Natural killer cell (primary cell): ENCODE measurements around the gene MSI2. TPM values are rescaled to one million over a fixed set of nuclear protein-coding genes. Genes with fewer than 3 reads are reported as not detected.

ENCODE experiments used
- ATAC-seq, 3 donors: fragments of 150-1000 bp in 2 of 3; fragments of 200-7000 bp in 1 of 3; cut with Tn5 transposase; 1 replicate in 1 of 3; 2 replicates in 2 of 3; pipeline ENCODE4 v1.10.0; 2021; ENCODE audit warnings: mild to moderate bottlenecking in 2 of 3, moderate library complexity in 2 of 3
- DNase-seq, 2 donors: peaks; one replicate each; pipeline versions ENCODE4 v3.0.0 to v3.0.0-alpha.2; 2013 to 2021; ENCODE audit warnings: mixed read lengths in 1 of 2
- H3K27ac ChIP-seq: one replicate; pipeline ENCODE4 v1.5.1; 2013; ENCODE audit warnings: mild to moderate bottlenecking, low read length
- H3K27me3 ChIP-seq: one replicate; pipeline ENCODE4 v1.6.1; 2013; ENCODE audit warnings: low read length; ENCODE audit not compliant: control insufficient read depth, insufficient read depth
- H3K36me3 ChIP-seq: one replicate; pipeline ENCODE4 v1.6.1; 2013; ENCODE audit warnings: low read length; ENCODE audit not compliant: control insufficient read depth, insufficient read depth
- H3K4me1 ChIP-seq: one replicate; pipeline ENCODE4 v1.6.1; 2013; ENCODE audit warnings: low read length; ENCODE audit not compliant: control insufficient read depth, insufficient read depth
- H3K4me3 ChIP-seq: one replicate; pipeline ENCODE4 v1.5.1; 2013; ENCODE audit warnings: low read length
- H3K9me3 ChIP-seq: one replicate; pipeline ENCODE4 v1.6.1; 2013; ENCODE audit warnings: low read length; ENCODE audit not compliant: control insufficient read depth, insufficient read depth
- H3K27ac Mint-ChIP-seq, 2 donors: one replicate each; pipeline ENCODE4 v1.8.0; 2022; ENCODE audit warnings: mild to moderate bottlenecking in 2 of 2, mixed read lengths in 2 of 2, moderate library complexity in 1 of 2
- H3K27me3 Mint-ChIP-seq, 2 donors: one replicate each; pipeline ENCODE4 v1.8.0; 2022; ENCODE audit warnings: low read depth in 2 of 2, mixed read lengths in 2 of 2
- H3K36me3 Mint-ChIP-seq: one replicate; pipeline ENCODE4 v1.8.0; 2022; ENCODE audit warnings: mixed read lengths
- H3K4me1 Mint-ChIP-seq, 2 donors: one replicate each; pipeline ENCODE4 v1.8.0; 2022; ENCODE audit warnings: mixed read lengths in 2 of 2
- H3K4me3 Mint-ChIP-seq: one replicate; pipeline ENCODE4 v1.8.0; 2022; ENCODE audit warnings: mild to moderate bottlenecking, moderate library complexity, mixed read lengths
- H3K9me3 Mint-ChIP-seq, 2 donors: one replicate each; pipeline ENCODE4 v1.8.0; 2022; ENCODE audit warnings: mixed read lengths in 2 of 2
- WGBS: methylation state at CpG from one replicate; pipeline ENCODE4 v1.1.7; 2013; ENCODE audit warnings: missing lambda C conversion rate; ENCODE audit not compliant: insufficient coverage; 5-methylcytosine and 5-hydroxymethylcytosine counted together
- intact Hi-C: fragments of 100-400 bp; cut with micrococcal nuclease; formaldehyde crosslinking; loops from one replicate; pipeline ENCODE4 v1.14.2; 2022
- total RNA-seq, 4 donors: library from RNA; stranded (reverse); fragments of 120-200 nt in 1 of 4; gene quantifications; one replicate each; pipeline versions ENCODE4 v1.2.3 to v1.2.4, GENCODE V29; 2013 to 2022
- TF ChIP-seq, protein P1 (sequence below): fragments of 200-600 bp; IDR thresholded peaks from one replicate; pipeline ENCODE4 v1.8.0; 2022; ENCODE audit warnings: antibody characterized with exemption

The MSI2 gene
- total RNA-seq, 3 donors from 2014 or later (not counting 1 experiment from before 2014, with no cell fraction given), result 95.5 to 145 (median 96.8) TPM

DNA sequence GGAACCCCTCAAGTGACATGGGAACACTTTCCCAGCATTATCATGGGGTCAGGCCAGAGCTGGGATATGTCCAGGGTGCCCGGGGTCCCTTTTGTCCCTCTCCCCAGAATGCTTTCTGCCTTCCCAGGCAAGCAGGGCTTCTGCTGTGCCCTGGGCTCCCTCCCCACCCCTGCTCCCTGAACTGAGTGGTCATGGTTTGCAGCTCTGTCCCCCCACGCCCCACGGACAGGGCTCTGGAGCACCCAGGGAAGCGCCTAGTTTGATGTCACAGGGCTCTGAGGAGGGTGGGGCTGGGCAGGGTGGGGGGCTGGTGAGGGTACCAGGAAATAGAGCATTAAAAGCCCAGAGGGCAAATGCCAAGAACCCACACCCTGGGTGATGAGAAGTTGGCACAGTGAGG lies 396.5 kb downstream of the MSI2 start:
- TF ChIP-seq, protein P1, sequence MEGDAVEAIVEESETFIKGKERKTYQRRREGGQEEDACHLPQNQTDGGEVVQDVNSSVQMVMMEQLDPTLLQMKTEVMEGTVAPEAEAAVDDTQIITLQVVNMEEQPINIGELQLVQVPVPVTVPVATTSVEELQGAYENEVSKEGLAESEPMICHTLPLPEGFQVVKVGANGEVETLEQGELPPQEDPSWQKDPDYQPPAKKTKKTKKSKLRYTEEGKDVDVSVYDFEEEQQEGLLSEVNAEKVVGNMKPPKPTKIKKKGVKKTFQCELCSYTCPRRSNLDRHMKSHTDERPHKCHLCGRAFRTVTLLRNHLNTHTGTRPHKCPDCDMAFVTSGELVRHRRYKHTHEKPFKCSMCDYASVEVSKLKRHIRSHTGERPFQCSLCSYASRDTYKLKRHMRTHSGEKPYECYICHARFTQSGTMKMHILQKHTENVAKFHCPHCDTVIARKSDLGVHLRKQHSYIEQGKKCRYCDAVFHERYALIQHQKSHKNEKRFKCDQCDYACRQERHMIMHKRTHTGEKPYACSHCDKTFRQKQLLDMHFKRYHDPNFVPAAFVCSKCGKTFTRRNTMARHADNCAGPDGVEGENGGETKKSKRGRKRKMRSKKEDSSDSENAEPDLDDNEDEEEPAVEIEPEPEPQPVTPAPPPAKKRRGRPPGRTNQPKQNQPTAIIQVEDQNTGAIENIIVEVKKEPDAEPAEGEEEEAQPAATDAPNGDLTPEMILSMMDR, result no peak
- Mint-ChIP-seq H3K27me3 (no peaks in the 10 kb centered on the region), H3K9me3 (no peaks in the 10 kb centered on the region), H3K4me1 (peaks cover 11 to 22% of the 10 kb centered on the region in 2 donors), H3K36me3 (no peaks in the 10 kb centered on the region), H3K4me3 (no peak overlapping the region), H3K27ac (no peak overlapping the region)
- 98% methylated on average over 4 of the region's 4 CpGs for WGBS
- no peaks in the 10 kb centered on the region for H3K9me3 ChIP-seq
- no peak overlapping the region for H3K27ac ChIP-seq
- intact Hi-C loops, result no loop called here
- peaks cover 15% of the 10 kb centered on the region for H3K4me1 ChIP-seq
- no peaks in the 10 kb centered on the region for H3K36me3 ChIP-seq
- H3K4me3 ChIP-seq, result no peak overlapping the region
- DNase-seq, result no peak
- ATAC-seq, result no peak
- H3K27me3 ChIP-seq, result no peaks in the 10 kb centered on the region

DNA sequence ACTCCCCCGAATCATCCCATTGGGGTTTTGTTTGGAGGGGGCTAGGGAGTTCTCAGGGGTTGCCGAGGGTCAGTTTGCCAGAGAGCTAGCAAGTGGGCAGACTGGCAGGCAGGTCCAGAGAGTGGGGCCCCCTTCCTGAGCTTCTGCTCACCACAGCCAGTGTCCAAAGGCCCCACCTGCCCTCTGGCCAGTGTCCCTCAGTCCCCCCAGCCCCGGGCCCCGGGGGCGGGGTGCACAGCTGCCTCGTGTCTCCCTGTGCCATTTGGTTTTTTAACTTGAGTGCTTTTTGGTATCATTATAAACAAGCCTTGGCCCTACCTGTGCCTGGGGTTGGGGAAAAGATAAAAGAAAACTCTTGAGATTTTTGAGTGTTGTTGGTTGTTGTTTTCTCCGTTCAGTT lies 397.0 kb downstream of the MSI2 start:
- Histone ChIP-seq H3K4me1 (peaks cover 15% of the 10 kb centered on the region), H3K27ac (no peak overlapping the region), H3K9me3 (no peaks in the 10 kb centered on the region), H3K4me3 (no peak overlapping the region), H3K27me3 (no peaks in the 10 kb centered on the region), H3K36me3 (no peaks in the 10 kb centered on the region)
- TF ChIP-seq, protein P1, result no peak
- DNase-seq, result no peak
- ATAC-seq, result no peak
- Mint-ChIP-seq H3K27me3 (no peaks in the 10 kb centered on the region), H3K4me1 (peaks cover 11 to 22% of the 10 kb centered on the region in 2 donors), H3K9me3 (no peaks in the 10 kb centered on the region), H3K4me3 (no peak overlapping the region), H3K27ac (no peak overlapping the region), H3K36me3 (no peaks in the 10 kb centered on the region)
- WGBS, result 85% methylated on average over 6 of the region's 7 CpGs
- intact Hi-C loops, result no loop called here

DNA sequence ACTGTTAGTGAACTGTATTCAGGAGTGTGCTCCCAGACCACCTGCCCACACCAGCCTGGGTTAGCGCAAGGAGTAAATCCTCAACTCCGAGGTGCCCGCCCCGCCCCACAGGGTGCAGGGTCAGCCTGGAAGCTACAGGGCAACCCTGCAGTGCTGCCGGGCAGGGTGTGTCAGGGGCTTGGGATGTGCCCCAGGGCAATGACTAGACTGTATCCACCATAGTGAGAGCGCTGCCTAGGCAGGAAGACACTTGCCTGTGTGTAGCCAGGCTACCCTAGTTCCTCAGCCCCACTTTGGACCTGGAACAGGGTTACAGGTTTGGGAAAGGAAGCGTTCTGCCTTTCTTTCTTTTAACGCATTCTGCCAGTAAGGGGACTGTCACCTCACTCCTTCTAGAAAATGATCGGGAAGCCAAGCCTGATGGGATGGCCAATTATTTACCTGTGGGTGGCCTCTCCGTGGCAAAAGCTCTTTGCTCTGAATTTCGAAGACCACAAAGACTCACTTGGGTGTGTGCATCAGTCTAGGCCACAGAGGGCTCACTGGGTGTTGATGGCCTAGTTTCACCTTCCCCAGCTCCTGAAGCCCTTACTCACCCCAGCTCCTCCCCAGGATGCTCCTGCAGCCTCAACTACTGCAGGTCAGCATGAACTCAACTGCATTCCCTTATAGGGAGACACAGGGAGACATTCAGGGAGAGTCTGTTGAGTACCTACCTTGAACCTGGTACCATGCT lies 397.9 kb downstream of the MSI2 start:
- Histone ChIP-seq H3K36me3 (no peaks in the 10 kb centered on the region), H3K27ac (no peak overlapping the region), H3K4me3 (no peak overlapping the region), H3K27me3 (no peaks in the 10 kb centered on the region), H3K4me1 (peaks cover 15% of the 10 kb centered on the region), H3K9me3 (no peaks in the 10 kb centered on the region)
- 83% methylated on average over 11 of the region's 11 CpGs for WGBS
- no peaks in the 10 kb centered on the region for H3K36me3 Mint-ChIP-seq
- H3K9me3 Mint-ChIP-seq, result no peaks in the 10 kb centered on the region
- H3K27me3 Mint-ChIP-seq, result no peaks in the 10 kb centered on the region
- H3K4me3 Mint-ChIP-seq, result no peak overlapping the region
- intact Hi-C loops, result no loop called here
- DNase-seq (no peak), ATAC-seq (no peak)
- peak overlapping the region in 1 of 2 donors; percentile 41 for H3K27ac Mint-ChIP-seq
- TF ChIP-seq, protein P1, result no peak
- H3K4me1 Mint-ChIP-seq, result peaks cover 11 to 22% of the 10 kb centered on the region in 2 donors

DNA sequence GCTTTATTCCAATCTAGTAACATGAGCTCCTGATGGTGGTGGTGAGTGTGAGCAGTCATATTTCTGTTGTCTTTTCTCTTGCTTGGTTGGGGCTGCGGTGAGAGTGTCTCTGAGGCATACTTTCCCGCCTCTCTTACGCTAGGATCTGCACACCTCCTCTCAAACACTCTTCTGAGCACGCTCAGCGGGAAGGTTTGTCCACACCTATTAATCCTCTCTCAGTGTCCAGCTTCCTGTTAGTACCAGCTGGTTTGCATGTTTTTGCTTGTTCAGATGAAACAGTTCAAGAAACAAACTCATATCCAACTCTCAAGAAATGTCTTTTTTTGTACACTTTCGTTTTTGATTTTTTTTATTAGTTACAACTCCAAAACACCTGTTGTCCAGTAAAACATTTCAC lies 399.2 kb downstream of the MSI2 start:
- Histone ChIP-seq H3K4me1 (peaks cover 15% of the 10 kb centered on the region), H3K27ac (no peak overlapping the region), H3K9me3 (no peaks in the 10 kb centered on the region), H3K36me3 (no peaks in the 10 kb centered on the region), H3K27me3 (no peaks in the 10 kb centered on the region), H3K4me3 (no peak overlapping the region)
- peaks cover 11 to 22% of the 10 kb centered on the region in 2 donors for H3K4me1 Mint-ChIP-seq
- 93% methylated on average over 6 of the region's 6 CpGs for WGBS
- H3K27me3 Mint-ChIP-seq, result no peaks in the 10 kb centered on the region
- H3K9me3 Mint-ChIP-seq, result no peaks in the 10 kb centered on the region
- no peaks in the 10 kb centered on the region for H3K36me3 Mint-ChIP-seq
- H3K27ac Mint-ChIP-seq, result no peak overlapping the region
- DNase-seq, result no peak
- intact Hi-C loops, result no loop called here
- H3K4me3 Mint-ChIP-seq, result no peak overlapping the region
- TF ChIP-seq, protein P1, result no peak
- ATAC-seq, result no peak
